GM12891 (cell line): Measurements from ENCODE around the gene MYL6B.

Experiments
- POLR2A ChIP-seq: IDR thresholded peaks from 2 replicates; pipeline ENCODE4 v1.6.1; 2011; ENCODE audit warnings: low read depth, low read length, control low read depth
- POLR2AphosphoS5 ChIP-seq: IDR thresholded peaks from 2 replicates; pipeline ENCODE4 v1.6.1; 2011; ENCODE audit warnings: low read depth, low read length, control low read depth
- POU2F2 ChIP-seq: IDR thresholded peaks from 2 replicates; pipeline ENCODE4 v1.6.1; 2011; ENCODE audit warnings: low read depth, mild to moderate bottlenecking, control low read depth, low read length, moderate library complexity
- TAF1 ChIP-seq: IDR thresholded peaks from 2 replicates; pipeline ENCODE4 v1.6.1; 2011; ENCODE audit warnings: low read depth, low read length, control low read depth

GRCh38 chr12:56172839-56173238 is 20.5 kb downstream of the MYL6B start:
- TF ChIP-seq TAF1, result no peak
- no peak for TF ChIP-seq POLR2A
- TF ChIP-seq POLR2AphosphoS5, result no peak; the same call in 1 of the 2 replicates
- no peak for TF ChIP-seq POU2F2
